Measurements from ENCODE around the gene ADAMTS6.

Gene ADAMTS6

DNA sequence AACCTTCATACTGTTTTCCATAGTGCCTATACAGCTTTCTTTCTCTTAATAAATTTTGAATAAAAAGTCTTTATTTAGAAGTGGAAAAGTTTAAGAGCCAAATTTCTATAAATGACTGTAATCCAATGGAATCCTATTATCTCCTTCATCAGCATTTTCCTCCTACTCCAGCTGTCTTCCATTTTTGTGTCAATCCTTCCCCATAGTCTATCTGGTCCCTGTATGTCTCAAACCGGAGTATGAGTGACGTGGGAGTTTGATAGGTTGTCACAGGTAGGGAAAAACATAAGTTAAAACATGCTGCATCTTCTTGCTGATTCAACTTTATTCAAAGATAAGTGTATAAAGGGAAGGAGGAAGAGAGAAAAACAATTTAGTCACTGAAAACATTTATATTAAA, 70.4 kb downstream of the ADAMTS6 start:
- H3K4me1 ChIP-seq = no peaks in the 10 kb centered on the region
- H3K9me3 ChIP-seq = no peaks in the 10 kb centered on the region
- no peak overlapping the region for H3K4me3 ChIP-seq (ENCODE audit: low read depth, low read length)
- H3K27me3 ChIP-seq = peaks cover 7% of the 10 kb centered on the region; the same call in 1 of the 2 replicates
- DNase-seq = no peak
- no peaks in the 10 kb centered on the region for H3K36me3 ChIP-seq
- TF ChIP-seq, protein P1, sequence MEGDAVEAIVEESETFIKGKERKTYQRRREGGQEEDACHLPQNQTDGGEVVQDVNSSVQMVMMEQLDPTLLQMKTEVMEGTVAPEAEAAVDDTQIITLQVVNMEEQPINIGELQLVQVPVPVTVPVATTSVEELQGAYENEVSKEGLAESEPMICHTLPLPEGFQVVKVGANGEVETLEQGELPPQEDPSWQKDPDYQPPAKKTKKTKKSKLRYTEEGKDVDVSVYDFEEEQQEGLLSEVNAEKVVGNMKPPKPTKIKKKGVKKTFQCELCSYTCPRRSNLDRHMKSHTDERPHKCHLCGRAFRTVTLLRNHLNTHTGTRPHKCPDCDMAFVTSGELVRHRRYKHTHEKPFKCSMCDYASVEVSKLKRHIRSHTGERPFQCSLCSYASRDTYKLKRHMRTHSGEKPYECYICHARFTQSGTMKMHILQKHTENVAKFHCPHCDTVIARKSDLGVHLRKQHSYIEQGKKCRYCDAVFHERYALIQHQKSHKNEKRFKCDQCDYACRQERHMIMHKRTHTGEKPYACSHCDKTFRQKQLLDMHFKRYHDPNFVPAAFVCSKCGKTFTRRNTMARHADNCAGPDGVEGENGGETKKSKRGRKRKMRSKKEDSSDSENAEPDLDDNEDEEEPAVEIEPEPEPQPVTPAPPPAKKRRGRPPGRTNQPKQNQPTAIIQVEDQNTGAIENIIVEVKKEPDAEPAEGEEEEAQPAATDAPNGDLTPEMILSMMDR (IDR thresholded peaks at IDR 0.05; ENCODE audit: low read depth, low read length) = no peak

DNA sequence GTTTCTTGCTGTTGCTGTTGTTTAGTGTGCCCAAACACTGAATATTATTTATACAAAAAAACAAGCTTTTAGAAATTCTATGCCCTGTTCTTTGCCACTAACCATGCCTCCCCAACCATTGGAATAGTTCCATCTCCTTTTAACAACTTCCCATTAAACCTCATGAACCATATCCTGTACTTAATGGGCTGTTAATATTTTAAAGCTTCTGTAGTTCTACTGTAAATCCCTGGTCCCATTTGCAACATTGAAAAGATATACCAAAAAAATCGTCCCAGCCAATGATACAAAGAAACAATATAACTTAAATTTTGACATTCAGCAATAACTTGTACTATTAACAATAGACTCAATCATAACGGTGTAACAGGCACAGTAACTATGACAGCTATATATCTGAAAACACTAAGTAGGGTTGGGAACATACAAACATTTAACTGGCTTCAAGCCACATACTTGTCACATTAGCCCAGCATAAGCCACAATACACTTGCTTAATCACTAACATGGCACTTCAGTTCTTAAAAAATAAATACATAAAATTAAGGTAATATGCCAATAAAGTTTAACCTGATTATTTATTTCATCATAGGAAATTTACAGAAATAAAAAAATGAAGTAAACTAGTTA, 86.1 kb downstream of the ADAMTS6 start:
- H3K9me3 ChIP-seq = no peaks in the 10 kb centered on the region
- no peaks in the 10 kb centered on the region for H3K36me3 ChIP-seq
- no peak for DNase-seq
- H3K4me1 ChIP-seq = no peaks in the 10 kb centered on the region; the same call in 1 of the 2 replicates
- TF ChIP-seq, protein P1 (IDR thresholded peaks at IDR 0.05; ENCODE audit: low read depth, low read length) = no peak
- no peak overlapping the region for H3K4me3 ChIP-seq (ENCODE audit: low read depth, low read length)
- no peaks in the 10 kb centered on the region for H3K27me3 ChIP-seq

DNA sequence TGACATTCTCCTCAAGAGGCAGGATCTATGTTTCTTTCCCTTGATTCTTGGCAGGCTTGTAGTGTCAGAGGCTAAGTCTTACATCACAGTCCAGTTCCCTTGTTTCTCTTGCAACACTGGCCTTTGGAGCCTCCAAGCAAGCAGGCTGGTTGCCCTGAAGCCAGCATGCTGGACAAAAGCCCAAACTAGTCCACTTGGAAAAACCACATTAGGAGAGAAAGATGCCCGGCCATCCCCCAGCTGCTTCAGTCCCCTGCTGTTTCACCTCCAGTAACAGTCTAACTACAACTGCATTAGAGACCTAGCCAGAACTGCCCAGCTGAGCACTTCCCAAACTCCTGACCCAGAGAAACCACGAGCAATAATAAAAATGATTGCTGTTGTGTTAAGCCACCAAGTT, 87.6 kb downstream of the ADAMTS6 start:
- H3K4me1 ChIP-seq = peaks cover 6% of the 10 kb centered on the region; the same call in 1 of the 2 replicates
- no peaks in the 10 kb centered on the region for H3K27me3 ChIP-seq
- no peak for DNase-seq
- H3K4me3 ChIP-seq (ENCODE audit: low read depth, low read length) = no peak overlapping the region
- TF ChIP-seq, protein P1 (IDR thresholded peaks at IDR 0.05; ENCODE audit: low read depth, low read length) = no peak
- no peaks in the 10 kb centered on the region for H3K9me3 ChIP-seq
- H3K36me3 ChIP-seq = no peaks in the 10 kb centered on the region

DNA sequence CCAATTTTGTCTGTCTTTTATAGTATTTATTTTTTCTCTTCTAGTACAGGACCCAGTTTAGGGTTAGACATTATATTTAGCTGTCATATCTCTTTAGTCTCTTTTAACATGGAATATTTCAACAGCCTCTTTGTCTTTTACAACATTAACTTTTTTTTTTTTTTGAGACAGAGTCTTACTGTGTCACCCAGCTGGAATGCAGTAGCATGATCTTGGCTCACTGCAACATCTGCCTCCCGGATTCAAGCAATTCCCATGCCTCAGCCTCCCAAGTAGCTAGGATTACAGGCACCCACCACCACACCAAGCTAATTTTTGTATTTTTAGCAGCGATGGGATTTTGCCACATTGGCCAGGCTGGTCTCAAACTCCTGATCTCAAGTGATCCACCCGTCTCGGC, 90.1 kb downstream of the ADAMTS6 start:
- DNase-seq = no peak
- Histone ChIP-seq H3K4me1 (peaks cover 6% of the 10 kb centered on the region; the same call in 1 of the 2 replicates), H3K4me3 (ENCODE audit: low read depth, low read length) (no peak overlapping the region), H3K9me3 (no peaks in the 10 kb centered on the region), H3K36me3 (no peaks in the 10 kb centered on the region), H3K27me3 (no peaks in the 10 kb centered on the region)
- TF ChIP-seq, protein P1 (IDR thresholded peaks at IDR 0.05; ENCODE audit: low read depth, low read length) = no peak

DNA sequence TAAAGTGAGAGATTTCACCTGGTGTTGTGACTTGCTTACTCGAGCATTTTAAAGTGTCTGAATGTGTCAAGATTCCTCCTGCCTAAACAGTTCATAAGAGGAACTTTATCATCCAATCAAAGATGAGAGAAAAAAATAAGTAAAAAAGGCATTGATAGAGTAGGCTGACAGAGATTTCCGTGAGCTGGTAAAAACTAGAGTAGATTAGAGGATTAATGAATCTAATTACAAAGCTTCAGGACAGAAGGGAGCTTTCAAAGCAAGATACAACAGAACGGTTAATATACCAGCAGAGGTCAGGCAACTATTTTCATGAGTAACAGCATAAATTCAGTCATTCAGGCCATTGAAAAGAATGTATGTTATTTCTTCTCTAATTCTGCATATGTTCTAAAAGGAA, 91.5 kb downstream of the ADAMTS6 start:
- H3K27me3 ChIP-seq = no peaks in the 10 kb centered on the region
- H3K4me1 ChIP-seq = peaks cover 6% of the 10 kb centered on the region; the same call in 1 of the 2 replicates
- TF ChIP-seq, protein P1 (IDR thresholded peaks at IDR 0.05; ENCODE audit: low read depth, low read length) = no peak
- no peak for DNase-seq
- H3K4me3 ChIP-seq (ENCODE audit: low read depth, low read length) = no peak overlapping the region
- no peaks in the 10 kb centered on the region for H3K9me3 ChIP-seq
- H3K36me3 ChIP-seq = no peaks in the 10 kb centered on the region

DNA sequence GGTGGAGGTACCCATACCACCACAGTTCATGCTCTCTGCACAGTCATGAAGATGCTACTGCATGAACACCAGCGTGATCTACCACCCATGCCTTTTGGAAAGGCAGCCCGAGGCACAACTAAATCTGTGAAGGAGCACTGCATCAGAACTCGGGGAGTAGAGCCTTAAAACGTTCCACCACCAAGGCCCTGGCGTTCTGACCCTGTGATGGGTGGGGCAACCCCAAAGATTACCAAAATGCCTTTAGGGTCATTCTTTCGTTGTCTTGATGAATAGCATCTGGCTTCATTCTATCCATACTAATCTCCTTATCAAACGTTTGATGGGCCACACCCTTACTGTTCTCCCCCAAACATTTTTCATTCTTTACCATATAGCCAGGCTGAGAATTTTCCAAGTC, 97.9 kb downstream of the ADAMTS6 start:
- TF ChIP-seq, protein P1 (IDR thresholded peaks at IDR 0.05; ENCODE audit: low read depth, low read length) = no peak
- Histone ChIP-seq H3K36me3 (no peaks in the 10 kb centered on the region), H3K4me3 (ENCODE audit: low read depth, low read length) (no peak overlapping the region), H3K9me3 (no peaks in the 10 kb centered on the region), H3K4me1 (no peaks in the 10 kb centered on the region), H3K27me3 (no peaks in the 10 kb centered on the region)
- DNase-seq = no peak
